K562 (cell line): ENCODE results near the gene LRMDA. TPM values are rescaled to one million over a fixed set of nuclear protein-coding genes. Genes with fewer than 3 reads are reported as not detected.

Experiments used
- ATAC-seq: fragments of 200-7000 bp; cut with Tn5 transposase; 3 replicates; pipeline ENCODE4 v1.9.1; 2020; ENCODE audit warnings: moderate library complexity
- BruUV-seq: library from RNA; stranded (reverse); fragments of 400-500 nt; replicated peaks from 2 replicates; lab custom pipeline; 2021; lab: Mats Ljungman, UMichigan
- CTCF ChIA-PET: fragments of 300-600 bp; formaldehyde crosslinking; extraction: SDS; loops from one replicate; lab custom pipeline; 2021; ENCODE audit warnings: low intra/inter-chr PET ratio; lab: Yijun Ruan, JAX
- POLR2A ChIA-PET: fragments of 300-600, 350-650 bp; sonication (Branson Sonifier 250); formaldehyde crosslinking; extraction: SDS; loops from one replicate; lab custom pipeline; 2021; ENCODE audit warnings: antibody characterized with exemption, inconsistent platforms; lab: Yijun Ruan, JAX
- DNase-seq, 4 experiments: peaks; one replicate each; pipeline versions ENCODE4 v3.0.0 to v3.0.0-alpha.2; 2011 to 2018; ENCODE audit warnings: low spot score in 3 of 4, mixed read lengths in 3 of 4; ENCODE audit errors: extremely low read depth in 1 of 4
- FAIRE-seq: peaks from 2 replicates; lab custom pipeline; 2011; peaks lifted over from hg19 to GRCh38; lab: Jason Lieb, UNC
- H2AFZ ChIP-seq: 2 replicates; pipeline ENCODE4 v1.6.0; 2011; ENCODE audit warnings: low read depth, low read length, control low read depth, inconsistent platforms
- H3K27ac ChIP-seq: fragments of 200-600 bp; 3 replicates; pipeline ENCODE4 v1.8.0; 2011; ENCODE audit warnings: low read depth, mild to moderate bottlenecking, control low read depth, inconsistent platforms, low read length, moderate library complexity, mixed read lengths; ENCODE audit errors: extremely low read depth
- H3K27me3 ChIP-seq, 2 experiments: fragments of 300-600 bp in 1 of 2; 2 replicates in 1 of 2; 3 replicates in 1 of 2; pipeline versions ENCODE4 v1.6.0 to v1.8.0; 2011; ENCODE audit warnings: inconsistent platforms in 2 of 2, low read length in 2 of 2, mild to moderate bottlenecking in 1 of 2, mixed read lengths in 1 of 2, moderate library complexity in 1 of 2; ENCODE audit not compliant: control insufficient read depth in 2 of 2, insufficient read depth in 2 of 2
- H3K36me3 ChIP-seq: fragments of 300-600 bp; 3 replicates; pipeline ENCODE4 v1.8.0; 2011; ENCODE audit warnings: mild to moderate bottlenecking, low read length, inconsistent platforms; ENCODE audit not compliant: control insufficient read depth, insufficient read depth
- H3K4me1 ChIP-seq, 2 experiments: fragments of 200-600 bp in 1 of 2; replicated peaks in 1 of 2; 2 replicates in 1 of 2; 3 replicates in 1 of 2; pipeline versions ENCODE4 v1.5.1 to v1.8.0; 2011; ENCODE audit warnings: inconsistent platforms in 2 of 2, low read length in 2 of 2, mild to moderate bottlenecking in 1 of 2, mixed read lengths in 1 of 2, moderate library complexity in 1 of 2; ENCODE audit not compliant: control insufficient read depth in 2 of 2, insufficient read depth in 2 of 2
- H3K4me2 ChIP-seq: 2 replicates; pipeline ENCODE4 v1.6.1; 2011; ENCODE audit warnings: low read length, control low read depth, inconsistent platforms, mixed read lengths; ENCODE audit not compliant: insufficient read depth
- H3K4me3 ChIP-seq: fragments of 200-600 bp; sonication (generic), shearing (Covaris generic); 2 replicates; pipeline ENCODE4 v1.5.1; 2016; ENCODE audit warnings: control low read depth, inconsistent platforms
- H3K79me2 ChIP-seq: fragments of 200-600 bp; 3 replicates; pipeline ENCODE4 v1.8.0; 2011; ENCODE audit warnings: low read length, inconsistent platforms; ENCODE audit not compliant: control insufficient read depth, insufficient read depth
- H3K9ac ChIP-seq, 2 experiments: 2 replicates each; pipeline versions ENCODE4 v1.6.0 to v1.6.1; 2011; ENCODE audit warnings: low read depth in 2 of 2, low read length in 2 of 2, control low read depth in 1 of 2, inconsistent platforms in 1 of 2, mild to moderate bottlenecking in 1 of 2, mixed read lengths in 1 of 2; ENCODE audit not compliant: insufficient read depth in 1 of 2
- H3K9me1 ChIP-seq: one replicate; pipeline ENCODE4 v1.6.0; 2011; ENCODE audit warnings: inconsistent platforms, mild to moderate bottlenecking, low read length, moderate library complexity; ENCODE audit not compliant: control insufficient read depth, insufficient read depth
- H3K9me3 ChIP-seq: replicated peaks from 2 replicates; pipeline ENCODE4 v1.5.1; 2011; ENCODE audit warnings: low read depth, low read length, inconsistent platforms; ENCODE audit not compliant: control insufficient read depth, insufficient read depth
- H4K20me1 ChIP-seq: replicated peaks from 2 replicates; pipeline ENCODE4 v1.6.1; 2011; ENCODE audit warnings: low read length, inconsistent platforms, mixed read lengths; ENCODE audit not compliant: control insufficient read depth, insufficient read depth
- RAD51 ChIP-seq: fragments of 450-650 bp; IDR thresholded peaks from 2 replicates; pipeline ENCODE4 v1.7.1; 2016; ENCODE audit warnings: low read depth, mild to moderate bottlenecking, borderline replicate concordance
- ZNF316 ChIP-seq: fragments of 450-650 bp; IDR thresholded peaks from 2 replicates; pipeline ENCODE4 v1.6.1; 2016
- WGBS: fragments of 100-300 bp; shearing (Covaris generic); methylation state at CpG from one replicate; pipeline ENCODE4 v1.1.6; 2016; ENCODE audit warnings: low coverage, mixed read lengths; ENCODE audit not compliant: insufficient coverage; ENCODE audit errors: missing lambda C conversion rate; 5-methylcytosine and 5-hydroxymethylcytosine counted together
- in situ Hi-C: fragments of 300-500 bp; cut with MboI; formaldehyde crosslinking; loops from 4 replicates; pipeline ENCODE4 v1.15.0; 2018; ENCODE audit warnings: inconsistent platforms, mixed read lengths
- intact Hi-C: fragments of 100-400 bp; cut with micrococcal nuclease; formaldehyde crosslinking; loops from 2 replicates; pipeline ENCODE4 v1.14.2; 2022
- polyA plus RNA-seq, 8 experiments: library from polyadenylated mRNA; depleted of rRNA in 4 of 8; stranded (reverse) in 5 of 8; unstranded in 3 of 8; fragments of >200 nt; fragmentation: Nextera tagmentation in 2 of 8; fragmentation: Illumina TruSeq in 1 of 8; extraction: Ambion mirVana in 2 of 8; extraction: Trizol in 1 of 8; gene quantifications; 2 replicates each; pipeline versions ENCODE4 v1.2.1 to v1.2.3, GENCODE V29; 2011 to 2014; ENCODE audit warnings: inconsistent platforms in 1 of 8, missing spikeins in 1 of 8
- total RNA-seq, 7 experiments: library from RNA; depleted of rRNA in 6 of 7; stranded (reverse); fragments of >200 nt in 6 of 7; fragmentation: Illumina TruSeq in 2 of 7; extraction: Trizol in 2 of 7; gene quantifications; 2 replicates each; pipeline versions ENCODE4 v1.2.1 to v1.2.3, GENCODE V29; 2011 to 2021; ENCODE audit warnings: low replicate concordance in 1 of 7
- TF ChIP-seq, protein P1 (sequence below): sonication (generic); formaldehyde crosslinking; IDR thresholded peaks from 2 replicates; pipeline ENCODE4 v1.8.1; 2023; ENCODE audit warnings: missing genetic modification reagents, mild to moderate bottlenecking, borderline replicate concordance

LRMDA gene
- total and polyA plus RNA-seq, 9 of the 15 experiments (the other 6 are each of a cell fraction or from before 2014, with no cell fraction given), result 0.25 TPM; not detected in 8

DNA sequence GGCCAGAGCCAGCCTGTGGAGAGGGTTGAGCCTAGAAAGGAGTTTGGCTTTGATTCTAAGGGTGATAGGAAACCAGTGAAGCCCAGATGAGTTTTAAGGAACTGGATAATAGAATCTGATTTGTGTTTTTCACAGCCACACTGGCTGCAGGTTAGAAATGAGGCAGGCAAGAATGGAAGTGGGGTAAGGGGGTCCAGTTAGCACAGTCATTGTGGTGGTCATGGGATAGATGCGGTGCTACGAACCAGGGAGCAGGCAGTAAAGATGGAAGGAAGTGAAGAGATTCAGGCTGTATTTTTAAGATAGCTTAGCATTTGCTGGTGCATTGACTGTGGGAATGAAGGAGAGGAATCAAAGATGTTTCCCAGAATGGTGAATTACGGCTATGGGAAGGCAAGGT lies 322.2 kb downstream of the LRMDA start (continued):
- TF ChIP-seq, protein P1, sequence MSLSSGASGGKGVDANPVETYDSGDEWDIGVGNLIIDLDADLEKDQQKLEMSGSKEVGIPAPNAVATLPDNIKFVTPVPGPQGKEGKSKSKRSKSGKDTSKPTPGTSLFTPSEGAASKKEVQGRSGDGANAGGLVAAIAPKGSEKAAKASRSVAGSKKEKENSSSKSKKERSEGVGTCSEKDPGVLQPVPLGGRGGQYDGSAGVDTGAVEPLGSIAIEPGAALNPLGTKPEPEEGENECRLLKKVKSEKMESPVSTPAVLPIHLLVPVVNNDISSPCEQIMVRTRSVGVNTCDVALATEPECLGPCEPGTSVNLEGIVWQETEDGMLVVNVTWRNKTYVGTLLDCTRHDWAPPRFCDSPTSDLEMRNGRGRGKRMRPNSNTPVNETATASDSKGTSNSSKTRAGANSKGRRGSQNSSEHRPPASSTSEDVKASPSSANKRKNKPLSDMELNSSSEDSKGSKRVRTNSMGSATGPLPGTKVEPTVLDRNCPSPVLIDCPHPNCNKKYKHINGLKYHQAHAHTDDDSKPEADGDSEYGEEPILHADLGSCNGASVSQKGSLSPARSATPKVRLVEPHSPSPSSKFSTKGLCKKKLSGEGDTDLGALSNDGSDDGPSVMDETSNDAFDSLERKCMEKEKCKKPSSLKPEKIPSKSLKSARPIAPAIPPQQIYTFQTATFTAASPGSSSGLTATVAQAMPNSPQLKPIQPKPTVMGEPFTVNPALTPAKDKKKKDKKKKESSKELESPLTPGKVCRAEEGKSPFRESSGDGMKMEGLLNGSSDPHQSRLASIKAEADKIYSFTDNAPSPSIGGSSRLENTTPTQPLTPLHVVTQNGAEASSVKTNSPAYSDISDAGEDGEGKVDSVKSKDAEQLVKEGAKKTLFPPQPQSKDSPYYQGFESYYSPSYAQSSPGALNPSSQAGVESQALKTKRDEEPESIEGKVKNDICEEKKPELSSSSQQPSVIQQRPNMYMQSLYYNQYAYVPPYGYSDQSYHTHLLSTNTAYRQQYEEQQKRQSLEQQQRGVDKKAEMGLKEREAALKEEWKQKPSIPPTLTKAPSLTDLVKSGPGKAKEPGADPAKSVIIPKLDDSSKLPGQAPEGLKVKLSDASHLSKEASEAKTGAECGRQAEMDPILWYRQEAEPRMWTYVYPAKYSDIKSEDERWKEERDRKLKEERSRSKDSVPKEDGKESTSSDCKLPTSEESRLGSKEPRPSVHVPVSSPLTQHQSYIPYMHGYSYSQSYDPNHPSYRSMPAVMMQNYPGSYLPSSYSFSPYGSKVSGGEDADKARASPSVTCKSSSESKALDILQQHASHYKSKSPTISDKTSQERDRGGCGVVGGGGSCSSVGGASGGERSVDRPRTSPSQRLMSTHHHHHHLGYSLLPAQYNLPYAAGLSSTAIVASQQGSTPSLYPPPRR (CRISPR knock-in tag), result no peak

GRCh38 chr10:75754096-75754831 lies 322.8 kb downstream of the LRMDA start:
- no peaks in the 10 kb centered on the region for H3K9me3 ChIP-seq
- POLR2A ChIA-PET, result no interaction called here
- FAIRE-seq, result no peak

More at GRCh38 chr10:75754096-75754831, 322.8 kb downstream of the LRMDA start:
- Histone ChIP-seq H3K27ac (no peak overlapping the region), H3K27me3 (peaks cover 4 to 15% of the 10 kb centered on the region in 2 experiments; a peak in 2 of 5 replicates), H4K20me1 (no peaks in the 10 kb centered on the region), H3K4me3 (no peak overlapping the region), H3K9me1 (no peaks in the 10 kb centered on the region), H3K4me1 (no peaks in the 10 kb centered on the region), H2AFZ (no peak overlapping the region), H3K4me2 (no peak overlapping the region), H3K79me2 (no peaks in the 10 kb centered on the region), H3K9ac (no peak overlapping the region), H3K36me3 (no peaks in the 10 kb centered on the region)
- WGBS, result 4% methylated on average over 6 of the region's 6 CpGs
- intact Hi-C loops (no loop called here), in situ Hi-C loops (no loop called here)
- TF ChIP-seq ZNF316, result 0 out of 2 replicates have a peak, but pooled peaks have one; percentile 23
- no peak for TF ChIP-seq RAD51
- ATAC-seq (no peak), DNase-seq (no peak)
- CTCF ChIA-PET, result no interaction called here
- no TSS peak for BruUV-seq
